Upper lobe of left lung (tissue), 4 donors: ENCODE measurements around the gene GTPBP1.

Experiments
- CTCF ChIP-seq, 6 experiments: fragments of 450-650 bp in 4 of 6; fragments of 200-600 bp in 2 of 6; sonication (generic) in 2 of 6; IDR thresholded peaks; one replicate each; pipeline ENCODE4 v1.5.1; 2016 to 2019; ENCODE audit warnings: antibody characterized with exemption in 6 of 6
- EP300 ChIP-seq, 4 donors: sonication (generic); formaldehyde crosslinking; IDR thresholded peaks; one replicate each; pipeline ENCODE4 v1.5.1; 2017; ENCODE audit warnings: antibody characterized with exemption in 4 of 4, control low read depth in 2 of 4
- POLR2A ChIP-seq, 4 donors: fragments of 450-650 bp; IDR thresholded peaks; one replicate each; pipeline ENCODE4 v1.5.1; 2016 to 2017; ENCODE audit warnings: antibody characterized with exemption in 4 of 4, mild to moderate bottlenecking in 2 of 4
- POLR2AphosphoS5 ChIP-seq, 2 donors: sonication (generic); formaldehyde crosslinking; IDR thresholded peaks; one replicate each; pipeline ENCODE4 v1.5.1; 2017; ENCODE audit warnings: antibody characterized with exemption in 2 of 2

GRCh38 chr22:38700789-38701628 lies 4.7 kb upstream of the GTPBP1 start, which contains the start of gene JOSD1:
- peak; percentile 47 to 96 (median 77) for TF ChIP-seq EP300 (IDR thresholded peaks at IDR 0.05)
- TF ChIP-seq CTCF (IDR thresholded peaks at IDR 0.05) = peak in 4 of 6 experiments; percentile 34 to 57 (median 45)
- TF ChIP-seq POLR2AphosphoS5 (IDR thresholded peaks at IDR 0.05) = peak; percentile 99 to 100
- TF ChIP-seq POLR2A (IDR thresholded peaks at IDR 0.05) = peak; percentile 89 to 99 (median 95)
